Measurements from ENCODE around the gene CRB3. TPM values are rescaled to one million over a fixed set of nuclear protein-coding genes. Genes with fewer than 3 reads are reported as not detected.

CRB3 gene
- total RNA-seq, 4 donors from 2014 or later = 67.3 to 113 (median 76.1) TPM

DNA sequence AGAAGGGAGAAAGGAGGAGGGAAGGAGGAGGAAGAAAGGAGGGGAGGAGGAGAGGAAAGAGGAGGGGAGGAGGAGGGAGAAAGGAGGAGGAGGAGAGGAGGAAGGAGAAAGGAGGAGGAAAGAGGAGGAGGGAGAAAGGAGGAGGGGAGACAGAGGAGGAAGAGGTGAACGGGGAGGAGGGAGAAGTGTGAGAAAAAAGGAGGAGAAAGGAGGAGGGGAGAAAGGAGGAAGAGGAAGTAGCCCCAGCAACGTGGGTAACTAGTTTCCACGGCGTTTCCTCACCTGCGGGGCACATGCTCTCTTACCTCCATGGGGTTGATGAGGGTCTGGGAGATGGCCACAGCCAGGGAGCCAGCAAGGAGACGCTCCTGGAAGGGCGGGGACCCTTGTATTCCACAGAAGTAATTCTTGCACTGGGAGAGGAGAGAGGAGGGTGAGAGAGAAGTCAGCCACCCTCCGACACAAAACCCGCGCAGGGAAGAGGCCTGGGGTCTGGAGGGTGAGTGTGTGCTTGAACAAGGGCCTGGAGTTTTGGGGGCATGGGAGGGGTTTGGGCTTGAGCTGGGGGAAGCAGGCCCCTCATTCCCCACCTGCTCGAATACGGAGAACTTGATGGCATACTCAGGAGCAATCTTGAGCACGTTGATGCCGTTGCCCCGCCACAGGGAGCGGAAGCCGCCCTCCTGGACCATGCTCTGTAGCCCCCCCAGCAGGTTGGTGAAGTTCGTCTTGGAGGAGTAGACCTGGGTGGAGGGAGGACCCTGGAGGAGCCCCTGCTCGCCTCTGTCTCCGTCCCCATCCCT, 34.5 kb upstream of the CRB3 start:
- no peaks in the 10 kb centered on the region for H3K27me3 ChIP-seq
- H3K27ac ChIP-seq = no peak overlapping the region
- TF ChIP-seq CTCF (IDR thresholded peaks at IDR 0.05) = no peak
- no peak for TF ChIP-seq POLR2AphosphoS5 (IDR thresholded peaks at IDR 0.05)
- no peak for TF ChIP-seq EP300 (IDR thresholded peaks at IDR 0.05)
- TF ChIP-seq POLR2A (IDR thresholded peaks at IDR 0.05) = no peak
- 64% methylated on average over 20 of the region's 20 CpGs for WGBS
- no peak for DNase-seq (ENCODE audit: low spot score in 2 of 2)
- H3K36me3 ChIP-seq = no peaks in the 10 kb centered on the region
- peaks cover 7% of the 10 kb centered on the region for H3K4me1 ChIP-seq
- H3K9me3 ChIP-seq = no peaks in the 10 kb centered on the region
- no peak overlapping the region for H3K4me3 ChIP-seq

DNA sequence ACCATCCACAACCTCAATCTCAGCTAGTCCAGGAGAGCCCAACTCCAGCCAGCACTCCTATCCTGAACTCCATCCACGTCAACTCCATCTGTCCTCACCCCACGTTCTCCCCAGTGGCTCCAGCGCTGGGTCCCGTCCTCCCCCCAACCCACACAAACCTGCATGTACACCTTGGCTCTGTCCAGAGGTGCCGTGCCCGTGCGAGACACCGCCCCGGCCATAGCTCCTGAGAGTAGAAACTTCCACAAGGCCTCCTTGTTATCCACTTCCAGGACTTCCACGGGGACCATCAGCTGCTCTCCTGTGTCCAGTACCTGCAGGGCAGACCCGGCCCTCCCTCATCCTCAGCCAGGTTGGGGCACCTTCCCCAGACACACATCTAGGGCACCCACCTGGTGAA, 32.2 kb upstream of the CRB3 start:
- TF ChIP-seq EP300 (IDR thresholded peaks at IDR 0.05) (no peak), CTCF (IDR thresholded peaks at IDR 0.05) (no peak), POLR2AphosphoS5 (IDR thresholded peaks at IDR 0.05) (no peak), POLR2A (IDR thresholded peaks at IDR 0.05) (no peak)
- no peaks in the 10 kb centered on the region for H3K9me3 ChIP-seq
- DNase-seq (ENCODE audit: low spot score in 2 of 2) = no peak
- no peaks in the 10 kb centered on the region for H3K27me3 ChIP-seq
- no peak overlapping the region for H3K4me3 ChIP-seq
- H3K27ac ChIP-seq = no peak overlapping the region
- WGBS = 93% methylated on average over 11 of the region's 11 CpGs
- H3K36me3 ChIP-seq = no peaks in the 10 kb centered on the region
- no peaks in the 10 kb centered on the region for H3K4me1 ChIP-seq

DNA sequence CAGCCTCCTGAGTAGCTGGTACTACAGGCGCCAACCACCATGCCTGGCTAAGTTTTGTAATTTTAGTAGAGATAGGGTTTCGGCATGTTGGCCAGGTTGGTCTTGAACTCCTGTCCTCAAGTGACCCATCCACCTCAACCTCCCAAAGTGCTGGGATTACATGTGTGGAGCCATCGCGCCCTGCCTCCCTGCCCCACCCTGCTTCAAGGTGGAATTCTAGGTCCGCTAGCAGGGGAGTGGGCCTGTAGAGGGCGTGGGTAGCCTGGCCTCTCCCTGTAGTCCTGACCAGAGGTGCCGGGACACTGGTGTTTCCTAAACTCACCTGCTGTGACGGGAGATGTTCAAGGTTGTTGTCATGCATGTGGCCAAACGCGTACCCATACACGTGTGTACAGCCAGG, 30.9 kb upstream of the CRB3 start:
- no peak for DNase-seq (ENCODE audit: low spot score in 2 of 2)
- Histone ChIP-seq H3K36me3 (no peaks in the 10 kb centered on the region), H3K4me3 (no peak overlapping the region), H3K4me1 (no peaks in the 10 kb centered on the region), H3K27me3 (no peaks in the 10 kb centered on the region), H3K27ac (no peak overlapping the region), H3K9me3 (no peaks in the 10 kb centered on the region)
- no peak for TF ChIP-seq CTCF (IDR thresholded peaks at IDR 0.05)
- no peak for TF ChIP-seq EP300 (IDR thresholded peaks at IDR 0.05)
- TF ChIP-seq POLR2A (IDR thresholded peaks at IDR 0.05) = no peak
- TF ChIP-seq POLR2AphosphoS5 (IDR thresholded peaks at IDR 0.05) = no peak
- 74% methylated on average over 4 of the region's 11 CpGs for WGBS

DNA sequence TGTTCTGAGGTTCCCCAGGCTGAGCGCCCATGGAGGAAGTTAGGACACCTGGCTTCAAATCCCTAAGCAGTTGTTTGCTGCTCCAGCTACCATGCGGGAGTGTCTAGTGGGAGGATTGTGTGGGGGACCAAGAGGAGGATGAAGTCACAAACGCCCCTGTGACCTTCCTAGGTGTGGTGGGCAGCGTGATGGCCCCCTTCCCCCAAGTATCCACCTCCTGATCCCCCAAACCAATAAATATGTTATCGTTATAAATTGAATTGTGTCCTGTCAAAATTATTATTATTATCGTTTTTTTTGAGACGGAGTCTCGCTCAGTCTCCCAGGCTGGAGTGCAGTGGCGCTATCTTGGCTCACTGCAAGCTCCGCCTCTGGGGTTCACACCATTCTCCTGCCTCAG, 30.4 kb upstream of the CRB3 start, which contains the start of gene SLC25A41:
Gene SLC25A41, minus strand, starts transcription at position 101 of the 400 bp plus-strand sequence. Its CDS starts 70 bp downstream, at position 31.
- no peak for TF ChIP-seq POLR2A (IDR thresholded peaks at IDR 0.05)
- TF ChIP-seq EP300 (IDR thresholded peaks at IDR 0.05) = no peak
- TF ChIP-seq CTCF (IDR thresholded peaks at IDR 0.05) = no peak
- TF ChIP-seq POLR2AphosphoS5 (IDR thresholded peaks at IDR 0.05) = no peak
- Histone ChIP-seq H3K27me3 (no peaks in the 10 kb centered on the region), H3K9me3 (no peaks in the 10 kb centered on the region), H3K27ac (no peak within 1 kb of the TSS), H3K4me3 (no peak within 1 kb of the TSS), H3K36me3 (no peaks in the 10 kb centered on the region), H3K4me1 (no peaks in the 10 kb centered on the region)
- no peak for DNase-seq (ENCODE audit: low spot score in 2 of 2)
- 91% methylated on average over 10 of the region's 10 CpGs for WGBS

DNA sequence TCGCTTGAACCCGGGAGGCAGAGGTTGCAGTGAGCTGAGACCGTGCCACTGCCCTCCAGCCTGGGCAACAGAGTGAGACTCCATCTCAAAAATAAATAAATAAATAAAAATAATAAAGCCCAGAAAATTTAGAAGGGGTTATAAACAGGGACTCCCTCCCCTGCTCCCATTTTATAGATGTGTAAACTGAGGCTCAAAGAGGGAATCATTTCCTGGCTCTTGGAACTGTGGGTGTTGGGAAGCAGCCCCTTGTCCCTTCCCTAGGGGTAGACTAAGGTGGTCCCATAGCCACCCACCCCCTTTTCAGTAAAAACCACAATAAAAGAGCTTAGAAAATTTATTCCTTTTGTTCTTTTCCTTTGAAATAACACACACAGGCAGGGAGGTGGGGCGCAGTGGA, 24.3 kb upstream of the CRB3 start:
- H3K9me3 ChIP-seq = no peaks in the 10 kb centered on the region
- H3K4me3 ChIP-seq = no peak overlapping the region
- TF ChIP-seq CTCF (IDR thresholded peaks at IDR 0.05) = no peak
- TF ChIP-seq EP300 (IDR thresholded peaks at IDR 0.05) = no peak
- no peak for TF ChIP-seq POLR2AphosphoS5 (IDR thresholded peaks at IDR 0.05)
- TF ChIP-seq POLR2A (IDR thresholded peaks at IDR 0.05) = no peak
- H3K27me3 ChIP-seq = no peaks in the 10 kb centered on the region
- no peaks in the 10 kb centered on the region for H3K4me1 ChIP-seq
- no peak for DNase-seq (ENCODE audit: low spot score in 2 of 2)
- peaks cover 2% of the 10 kb centered on the region for H3K36me3 ChIP-seq
- 81% methylated on average over 4 of the region's 4 CpGs for WGBS
- no peak overlapping the region for H3K27ac ChIP-seq
